GM18867 (cell line): ENCODE results near the gene GCFC2.
"Not testable (repeated sequence)": the region's sequence is repeated elsewhere in the genome, so short reads cannot be mapped to it uniquely, and the experiment has no call there.

ENCODE experiments used
- ATAC-seq: cut with Tn5 transposase; IDR thresholded peaks from one replicate; pipeline ENCODE4 v1.9.1; 2021; ENCODE audit warnings: mild to moderate bottlenecking, moderate library complexity; ENCODE audit not compliant: unreplicated experiment

GCFC2 gene

GRCh38 chr2:75683430-75683829 lies 27.3 kb downstream of the GCFC2 start:
- ATAC-seq, result not testable (repeated sequence)

DNA sequence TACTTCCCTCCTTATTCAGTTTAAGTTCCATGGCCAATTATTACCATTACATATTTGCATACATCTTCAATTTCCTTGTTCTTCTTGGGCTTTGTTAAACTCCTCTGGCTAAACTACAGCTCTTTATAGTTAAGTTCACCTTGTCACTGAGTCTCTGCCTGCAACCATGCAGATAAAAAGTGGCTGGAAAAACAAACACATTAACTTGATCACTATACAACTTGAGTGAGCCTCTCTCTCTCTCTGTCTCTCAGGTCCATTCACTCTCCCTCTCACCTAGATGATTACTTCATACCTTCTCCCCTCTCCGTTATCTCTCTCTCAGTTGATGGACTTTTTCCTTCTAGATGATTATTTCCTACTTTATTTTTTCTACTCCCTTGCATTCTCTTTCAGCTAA lies 30.3 kb downstream of the GCFC2 start:
- no peak for ATAC-seq

GRCh38 chr2:75679556-75679955 lies 31.2 kb downstream of the GCFC2 start:
- ATAC-seq, result no peak

GRCh38 chr2:75676464-75676863 lies 34.3 kb downstream of the GCFC2 start:
- ATAC-seq, result no peak

DNA sequence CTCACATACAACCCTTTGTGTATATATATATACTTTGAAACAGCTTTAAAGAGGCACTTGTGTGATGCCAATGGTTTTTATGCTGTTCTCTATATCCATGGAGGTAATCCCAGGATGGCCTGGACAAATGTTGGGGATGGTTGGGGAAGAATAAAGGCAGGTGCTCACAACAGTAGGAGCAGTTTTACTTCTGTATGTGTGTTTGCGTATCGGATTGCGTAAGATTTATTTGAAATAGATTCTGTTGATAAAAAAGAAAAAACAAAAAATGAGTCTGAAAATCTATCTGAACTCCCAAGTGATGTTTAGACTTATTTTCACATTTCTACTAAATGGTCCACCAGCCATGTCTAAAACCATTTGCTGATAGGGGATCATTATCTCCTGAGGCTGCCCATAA lies 34.8 kb downstream of the GCFC2 start:
- no peak for ATAC-seq

DNA sequence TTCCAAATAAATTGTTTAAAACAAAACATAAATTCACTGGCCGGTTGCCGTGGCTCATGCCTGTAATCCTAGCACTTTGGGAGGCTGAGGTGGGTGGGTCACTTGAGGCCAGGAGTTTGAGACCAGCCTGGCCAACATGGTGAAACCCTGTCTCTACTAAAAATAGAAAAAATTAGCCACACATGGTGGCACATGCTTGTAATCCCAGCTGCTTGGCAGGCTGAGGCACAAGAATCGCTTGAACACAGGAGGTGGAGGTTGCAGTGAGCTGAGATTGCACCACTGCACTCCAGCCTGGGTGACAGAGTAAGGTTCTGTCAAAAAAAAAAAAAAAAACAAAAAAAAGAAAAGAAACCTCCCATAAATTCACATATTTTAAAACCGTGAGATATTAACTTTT lies 35.3 kb downstream of the GCFC2 start:
- not testable (repeated sequence) for ATAC-seq

GRCh38 chr2:75667884-75668283 lies 42.8 kb downstream of the GCFC2 start:
- no peak for ATAC-seq

GRCh38 chr2:75666911-75667310 lies 43.8 kb downstream of the GCFC2 start:
- ATAC-seq, result no peak

DNA sequence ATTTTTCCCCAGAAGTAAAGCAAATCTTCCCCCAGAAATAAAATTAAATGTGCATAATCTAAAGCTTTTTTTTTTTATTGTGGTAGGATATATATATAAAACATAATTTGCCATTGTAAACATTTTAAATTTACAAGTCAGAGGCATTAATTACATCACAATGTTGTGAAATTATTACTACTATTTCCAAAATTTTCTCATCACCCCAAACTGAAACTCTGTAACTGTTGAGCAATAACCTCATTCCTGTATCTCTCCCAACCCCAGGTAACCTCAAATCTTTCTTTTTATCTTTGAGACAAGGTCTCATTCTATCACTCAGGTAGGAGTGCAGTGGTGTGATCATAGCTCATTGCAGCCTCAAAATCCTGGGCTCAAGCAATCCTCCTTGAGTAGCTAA lies 52.9 kb downstream of the GCFC2 start:
- no peak for ATAC-seq

DNA sequence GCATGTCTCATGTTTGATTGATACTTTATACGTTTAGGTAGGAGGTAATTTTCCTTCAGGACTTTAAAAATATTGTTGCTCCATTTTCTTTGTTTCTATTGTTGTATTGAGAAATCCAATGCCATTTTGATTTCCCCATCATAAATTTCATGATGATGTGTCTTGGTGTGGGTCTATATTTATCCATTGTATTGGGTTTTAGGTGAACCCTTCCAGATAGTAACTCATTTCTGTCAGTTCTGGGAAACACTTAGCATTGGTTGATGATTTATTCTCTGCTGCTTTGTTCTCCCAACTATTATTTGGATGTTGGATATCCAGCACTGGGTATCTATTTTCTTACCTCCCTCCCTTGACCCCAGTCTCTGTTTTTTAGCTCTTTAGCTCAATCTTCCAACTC lies 54.2 kb downstream of the GCFC2 start:
- no peak for ATAC-seq

DNA sequence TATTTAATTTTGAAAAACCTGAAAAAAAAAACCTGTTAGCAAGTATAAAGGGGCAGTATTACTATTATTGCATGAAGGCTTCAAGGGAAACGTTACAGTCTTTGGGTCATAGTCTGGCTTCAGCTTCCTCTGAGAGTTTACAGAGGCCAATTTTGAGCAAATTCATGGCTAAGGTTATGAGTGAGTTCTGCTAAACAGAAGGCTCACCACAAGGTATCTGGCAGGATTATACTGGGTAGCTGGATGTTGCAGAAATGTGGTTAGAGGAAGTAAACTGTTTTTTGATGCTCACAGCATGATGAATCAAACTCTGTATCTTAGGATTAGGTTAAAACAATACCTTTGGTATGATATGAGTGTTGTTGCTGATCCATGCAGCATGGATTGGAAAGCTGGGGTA lies 54.9 kb downstream of the GCFC2 start:
- ATAC-seq, result no peak

DNA sequence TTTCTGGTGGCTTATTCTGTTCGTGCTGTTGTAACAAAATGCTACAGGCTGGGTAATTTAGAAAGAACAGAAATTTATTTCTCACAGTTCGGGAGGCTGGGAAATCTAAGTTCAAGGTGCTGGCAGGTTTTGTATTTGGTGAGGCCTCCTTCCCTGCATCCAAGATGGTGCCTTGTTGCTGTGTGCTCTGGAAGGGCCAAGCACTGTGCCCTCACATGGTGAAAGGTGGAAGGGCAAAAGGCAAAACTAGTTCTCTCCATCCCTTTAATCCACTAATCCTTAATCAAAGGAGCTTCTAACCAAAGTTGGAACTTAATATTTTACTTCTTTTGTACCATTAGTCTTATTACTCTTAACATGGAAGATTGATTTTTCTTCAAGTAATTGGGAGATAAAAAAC lies 56.7 kb downstream of the GCFC2 start:
- no peak for ATAC-seq

DNA sequence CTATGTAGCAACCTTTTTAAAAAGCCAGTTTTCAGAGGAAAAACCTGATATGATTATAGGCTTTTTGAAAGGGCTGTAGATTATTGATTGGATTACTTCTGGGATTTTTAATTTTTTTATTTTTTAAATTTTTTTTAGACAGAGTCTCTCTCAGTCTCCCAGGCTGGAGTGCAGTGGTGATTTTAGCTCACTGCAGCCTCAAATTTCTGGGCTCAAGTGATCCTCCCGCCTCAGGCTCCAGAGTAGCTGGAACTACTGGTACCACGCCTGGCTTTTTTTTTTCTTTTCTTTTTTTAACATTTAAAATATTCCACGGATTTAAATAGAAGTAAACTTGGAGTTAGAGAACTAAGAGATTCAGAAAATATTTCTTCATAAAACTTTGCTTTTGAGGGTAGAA lies 62.9 kb downstream of the GCFC2 start:
- no peak for ATAC-seq

DNA sequence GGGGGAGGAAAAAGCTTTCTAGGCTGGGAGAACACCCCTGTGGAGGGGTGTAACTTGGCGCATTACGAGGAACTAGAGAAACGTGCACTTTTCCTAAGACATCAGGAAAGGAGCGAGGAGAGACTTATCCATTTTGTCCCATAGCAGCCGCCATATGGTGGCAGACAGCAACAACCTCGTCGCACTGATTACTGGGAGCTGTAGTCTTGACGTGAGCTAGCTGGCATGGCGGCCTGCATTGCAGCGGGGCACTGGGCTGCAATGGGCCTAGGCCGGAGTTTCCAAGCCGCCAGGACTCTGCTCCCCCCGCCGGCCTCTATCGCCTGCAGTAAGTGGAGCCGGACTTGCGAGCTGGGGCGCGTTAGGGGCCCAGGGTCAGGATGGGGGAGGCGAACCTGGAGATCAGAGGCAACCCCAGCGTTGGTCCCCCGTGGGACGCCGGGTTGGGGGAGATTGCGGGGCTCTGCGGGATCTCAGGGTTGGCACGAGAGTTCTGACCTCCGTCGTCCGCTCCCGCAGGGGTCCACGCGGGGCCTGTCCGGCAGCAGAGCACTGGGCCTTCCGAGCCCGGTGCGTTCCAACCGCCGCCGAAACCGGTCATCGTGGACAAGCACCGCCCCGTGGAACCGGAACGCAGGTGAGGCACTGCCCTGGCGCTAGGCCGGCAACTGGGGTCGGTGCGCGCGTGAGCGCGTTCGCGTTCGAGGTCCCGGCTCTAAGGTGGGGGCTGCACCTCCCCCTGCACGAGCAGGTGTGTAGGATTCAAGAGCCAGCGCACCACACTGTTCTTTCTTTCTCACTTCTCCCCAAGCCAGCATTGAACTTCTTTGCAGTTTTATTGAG lies 63.9 kb downstream of the GCFC2 start, which contains the start of gene MRPL19:
Gene MRPL19 (plus strand): TSS at position 201 of the 843 bp plus-strand sequence. CDS start 25 bp downstream, at position 226.
- ATAC-seq, result peak; percentile 95

DNA sequence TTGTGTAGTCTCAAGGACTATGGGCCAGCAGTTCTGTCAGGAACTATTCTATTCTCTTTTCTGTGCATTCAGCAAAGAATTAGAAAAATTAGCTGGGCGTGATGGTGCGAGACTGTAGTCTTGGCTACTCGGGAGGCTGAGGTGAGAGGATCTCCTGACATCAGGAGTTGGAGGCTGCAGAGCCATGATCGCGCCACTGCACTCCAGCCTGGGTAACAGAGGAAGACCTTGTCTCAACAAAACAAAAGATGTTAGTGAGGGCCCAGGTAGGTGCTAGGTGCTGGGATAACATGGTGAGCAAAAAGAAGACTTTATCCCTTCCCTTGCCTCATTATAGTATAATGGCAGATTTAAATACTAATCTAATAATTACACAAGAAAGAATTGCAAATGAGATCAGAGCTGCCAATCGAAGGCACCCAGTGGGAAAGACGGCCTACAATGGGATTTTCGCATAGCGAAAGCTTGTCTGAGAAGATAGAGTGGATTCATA lies 64.6 kb downstream of the GCFC2 start:
- peak; percentile 6 for ATAC-seq

- ATAC-seq, result no peak
These were observed 65.1 kb downstream of the GCFC2 start for GRCh38 chr2:75645643-75646042.

GRCh38 chr2:75643980-75644379 lies 66.7 kb downstream of the GCFC2 start:
- ATAC-seq, result no peak

GRCh38 chr2:75641587-75641986 lies 69.1 kb downstream of the GCFC2 start:
- no peak for ATAC-seq

- ATAC-seq, result peak; percentile 98
These were observed 70.0 kb downstream of the GCFC2 start for GRCh38 chr2:75640621-75641121.

GRCh38 chr2:75637568-75637967 lies 73.1 kb downstream of the GCFC2 start:
- no peak for ATAC-seq

GRCh38 chr2:75634945-75635344 lies 75.8 kb downstream of the GCFC2 start:
- ATAC-seq, result no peak

DNA sequence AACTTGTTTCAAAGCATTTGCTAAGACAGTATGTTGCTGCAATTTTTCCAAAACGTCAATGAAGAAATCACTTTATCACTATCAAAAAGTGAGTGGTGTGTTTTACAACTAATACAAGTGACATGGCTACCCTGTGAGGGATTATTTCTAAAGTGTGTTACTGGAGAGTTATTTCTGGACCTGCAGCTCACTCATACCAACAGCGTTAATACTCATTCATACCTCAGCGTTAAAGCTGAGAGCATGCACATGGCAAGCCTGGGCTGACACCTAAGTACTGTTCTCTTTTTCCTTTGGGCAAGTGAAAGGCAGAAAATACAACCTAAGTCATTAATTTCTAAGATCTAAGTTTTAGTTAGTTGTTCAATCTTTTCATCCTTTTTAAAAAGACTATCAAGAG lies 77.1 kb downstream of the GCFC2 start:
- no peak for ATAC-seq
